LoVo (cell line): ENCODE results near the gene ACLY.
"Not testable (repeated sequence)": the region's sequence is repeated elsewhere in the genome, so short reads cannot be mapped to it uniquely, and the experiment has no call there.

Experiments
- DNase-seq: peaks from one replicate; pipeline ENCODE4 v3.0.0-alpha.2; 2016; ENCODE audit warnings: low spot score

ACLY gene

GRCh38 chr17:41871789-41872188 lies 47.0 kb downstream of the ACLY start:
- no peak for DNase-seq

GRCh38 chr17:41870627-41871026 lies 48.1 kb downstream of the ACLY start:
- no peak for DNase-seq

- no peak for DNase-seq
Measured at GRCh38 chr17:41870097-41870496, 48.7 kb downstream of the ACLY start.

GRCh38 chr17:41869426-41869825 lies 49.3 kb downstream of the ACLY start:
- no peak for DNase-seq

- no peak for DNase-seq
Measured at GRCh38 chr17:41868568-41868967, 50.2 kb downstream of the ACLY start.

- DNase-seq: no peak
Measured at GRCh38 chr17:41865596-41865893, 53.2 kb downstream of the ACLY start.

GRCh38 chr17:41864836-41865595 lies 53.7 kb downstream of the ACLY start, which contains the start of gene KLHL11:
Gene KLHL11, minus strand, starts transcription at chr17:41865423. Its CDS starts 53 bp downstream, at chr17:41865370.
- peak; percentile 92 for DNase-seq

- no peak for DNase-seq
Measured at GRCh38 chr17:41864498-41864835, 54.3 kb downstream of the ACLY start.

- no peak for DNase-seq
Measured at GRCh38 chr17:41863074-41863848, 55.5 kb downstream of the ACLY start.

- no peak for DNase-seq
Measured at GRCh38 chr17:41860254-41860931, 58.4 kb downstream of the ACLY start.

- not testable (repeated sequence) for DNase-seq
Measured at GRCh38 chr17:41851382-41851781, 67.4 kb downstream of the ACLY start.

GRCh38 chr17:41849251-41849990 lies 69.3 kb downstream of the ACLY start:
- DNase-seq: no peak

- DNase-seq: no peak
Measured at GRCh38 chr17:41848788-41849187, 70.0 kb downstream of the ACLY start.

- no peak for DNase-seq
Measured at GRCh38 chr17:41844971-41845370, 73.8 kb downstream of the ACLY start.

- not testable (repeated sequence) for DNase-seq
Measured at GRCh38 chr17:41840781-41841180, 78.0 kb downstream of the ACLY start.

- not testable (repeated sequence) for DNase-seq
Measured at GRCh38 chr17:41839448-41839847, 79.3 kb downstream of the ACLY start.

GRCh38 chr17:41837761-41838538 lies 80.8 kb downstream of the ACLY start, which contains the start of gene KLHL10:
Gene KLHL10, plus strand, starts transcription at chr17:41837825. Its CDS starts 108 bp downstream, at chr17:41837933.
- DNase-seq: no peak

- no peak for DNase-seq
Measured at GRCh38 chr17:41836550-41837196, 82.1 kb downstream of the ACLY start.

- DNase-seq: peak; percentile 63
Measured at GRCh38 chr17:41835800-41836549, 82.8 kb downstream of the ACLY start, which contains the start of gene NT5C3B. Gene NT5C3B, minus strand, starts transcription at chr17:41836232. Its CDS starts 39 bp downstream, at chr17:41836193.

- DNase-seq: no peak
Measured at GRCh38 chr17:41835214-41835799, 83.4 kb downstream of the ACLY start.
